GM21526 (cell line): ENCODE measurements around the gene LSP1.
"Not testable (repeated sequence)": the region's sequence is repeated elsewhere in the genome, so short reads cannot be mapped to it uniquely, and the experiment has no call there.

Source experiments
- ATAC-seq: cut with Tn5 transposase; IDR thresholded peaks from one replicate; pipeline ENCODE4 v1.9.1; 2021; ENCODE audit warnings: moderate library complexity; ENCODE audit not compliant: unreplicated experiment, low FRiP score

Gene LSP1

DNA sequence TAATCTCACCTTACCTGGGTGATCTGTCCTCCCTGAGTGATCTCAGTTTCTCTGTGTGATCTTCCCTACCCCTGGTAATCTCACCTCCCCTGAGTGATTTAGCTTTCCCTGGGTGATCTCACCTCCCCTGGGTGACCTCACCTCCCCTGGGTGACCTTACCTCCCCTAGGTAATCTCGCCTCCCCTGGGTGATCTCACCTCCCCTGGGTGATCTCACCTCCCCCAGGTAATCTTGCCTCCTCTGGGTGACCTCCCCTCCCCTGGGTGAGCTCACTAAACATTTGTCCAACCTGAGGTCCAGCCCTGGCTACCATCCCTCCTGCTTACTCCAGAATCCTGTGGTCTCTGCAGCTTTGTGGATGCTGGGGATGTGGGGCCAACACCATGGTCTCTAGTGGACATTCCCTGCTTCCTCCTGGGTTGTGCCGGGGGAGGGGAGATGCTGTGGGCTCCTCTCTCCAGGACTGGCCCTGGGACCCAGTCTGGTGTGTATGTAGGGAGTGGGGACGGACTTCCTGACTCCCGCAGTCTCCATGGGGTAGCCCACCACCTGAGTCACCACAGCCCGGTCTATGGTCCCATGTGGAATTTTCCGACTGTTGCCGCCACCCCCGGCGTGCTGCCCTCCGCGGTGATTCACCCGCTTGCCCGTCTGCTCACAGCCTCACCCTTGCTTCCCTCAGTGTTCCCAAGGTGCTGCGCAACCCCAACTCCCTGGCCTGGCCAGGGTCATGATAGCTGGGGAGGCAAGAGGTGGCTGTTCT is 9.9 kb downstream of the LSP1 start:
- no peak for ATAC-seq

DNA sequence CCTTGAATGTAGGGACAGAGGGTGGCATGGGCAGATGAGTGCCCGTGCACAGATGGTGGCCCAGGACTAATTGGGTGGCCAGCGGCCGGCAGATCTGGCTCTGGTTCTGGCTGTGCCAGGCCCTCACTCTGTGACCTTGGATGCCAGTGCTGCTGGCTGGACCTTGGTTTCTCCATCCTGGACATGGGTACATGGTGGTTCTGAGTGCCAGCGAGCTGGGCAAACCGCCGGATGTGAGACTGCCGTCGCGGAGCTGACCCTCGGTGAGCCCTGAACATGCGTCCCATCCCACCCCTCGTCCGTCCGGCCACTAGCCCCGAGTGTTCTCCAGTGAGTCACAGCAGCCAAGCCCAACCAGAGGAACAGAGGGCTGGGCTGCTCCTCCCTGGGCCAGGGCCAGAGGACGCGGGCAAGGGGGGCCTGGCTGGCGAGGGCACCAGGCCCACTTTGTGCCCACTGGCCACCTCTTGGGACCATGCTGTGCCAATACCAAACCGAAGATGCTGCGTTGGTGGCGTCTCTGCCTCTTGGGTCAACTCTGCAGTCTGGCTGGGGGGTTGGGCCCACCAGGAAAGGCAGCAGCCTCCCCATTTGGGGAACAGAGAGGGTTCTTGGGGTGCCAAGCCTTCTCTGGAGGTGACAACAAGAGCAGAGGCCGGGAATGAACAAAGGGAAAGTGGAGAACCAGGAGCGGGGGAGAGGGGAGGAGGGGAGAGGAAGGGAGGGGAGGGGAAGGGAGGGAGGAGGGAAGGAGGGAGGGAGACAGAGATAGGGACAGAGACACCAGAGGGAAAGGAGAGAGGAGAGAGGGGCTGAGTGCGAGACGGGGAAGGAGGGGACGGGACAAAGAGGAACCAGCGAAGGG is 10.7 kb downstream of the LSP1 start:
- ATAC-seq: no peak

DNA sequence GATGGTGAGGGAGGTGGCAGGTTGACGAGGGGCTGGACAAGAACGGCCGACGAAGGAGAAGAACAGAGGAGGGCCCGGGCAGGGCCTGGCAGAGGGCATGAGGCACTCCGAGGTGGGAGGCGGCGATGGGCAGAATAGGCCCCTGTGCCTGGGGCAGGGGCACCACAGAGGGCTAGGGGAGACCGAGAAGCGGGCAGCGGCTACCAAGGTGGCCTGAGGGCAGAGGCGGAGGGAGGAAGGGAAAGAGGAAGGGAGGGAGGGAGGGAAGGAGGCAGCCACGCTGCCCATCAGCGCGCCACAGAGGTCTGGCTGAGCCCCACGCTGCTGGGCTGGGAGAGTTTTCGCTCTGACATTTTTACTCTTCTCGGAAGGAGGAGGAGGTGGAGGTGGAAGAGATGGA is 11.3 kb downstream of the LSP1 start:
- no peak for ATAC-seq

DNA sequence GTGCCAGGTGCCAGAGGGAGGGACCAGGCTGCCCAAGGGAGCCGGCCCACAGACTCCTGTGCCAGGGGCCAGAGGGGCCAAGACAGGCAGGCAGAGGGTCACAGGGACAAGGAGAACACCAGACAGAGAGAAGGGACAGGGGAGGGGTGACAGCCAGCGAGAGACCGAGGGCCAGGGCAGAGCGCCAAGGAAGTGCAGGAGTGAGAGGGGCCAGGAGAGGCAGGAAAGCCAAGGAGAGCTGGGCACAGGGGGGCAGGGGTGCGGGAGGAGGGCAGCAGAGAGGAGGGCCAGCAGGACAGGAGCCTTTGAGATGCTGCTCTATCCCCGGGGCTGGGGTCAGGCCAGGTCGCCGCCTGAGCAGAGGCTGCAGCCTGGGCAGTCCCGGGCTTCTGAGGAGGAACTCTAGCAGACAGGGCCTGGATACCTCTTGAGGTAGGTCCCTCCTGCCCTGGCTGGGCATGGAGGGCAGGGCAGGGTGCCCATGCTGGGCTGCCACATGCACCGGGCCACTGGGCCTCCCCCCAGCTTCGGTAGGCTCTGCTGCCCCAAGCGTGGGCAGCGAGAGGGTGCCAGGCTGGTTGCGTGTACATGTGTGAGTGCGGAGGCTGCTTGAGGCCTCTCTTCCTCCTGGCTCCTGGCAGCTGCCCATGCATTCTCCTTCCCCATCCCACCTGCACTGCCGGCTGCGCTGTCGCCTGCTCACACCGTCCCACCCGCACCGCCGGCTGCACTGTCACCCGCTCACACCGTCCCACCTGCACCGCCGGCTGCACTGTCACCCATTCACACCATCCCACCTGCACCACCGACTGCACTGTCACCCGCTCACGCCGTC is 12.2 kb downstream of the LSP1 start:
- no peak for ATAC-seq

DNA sequence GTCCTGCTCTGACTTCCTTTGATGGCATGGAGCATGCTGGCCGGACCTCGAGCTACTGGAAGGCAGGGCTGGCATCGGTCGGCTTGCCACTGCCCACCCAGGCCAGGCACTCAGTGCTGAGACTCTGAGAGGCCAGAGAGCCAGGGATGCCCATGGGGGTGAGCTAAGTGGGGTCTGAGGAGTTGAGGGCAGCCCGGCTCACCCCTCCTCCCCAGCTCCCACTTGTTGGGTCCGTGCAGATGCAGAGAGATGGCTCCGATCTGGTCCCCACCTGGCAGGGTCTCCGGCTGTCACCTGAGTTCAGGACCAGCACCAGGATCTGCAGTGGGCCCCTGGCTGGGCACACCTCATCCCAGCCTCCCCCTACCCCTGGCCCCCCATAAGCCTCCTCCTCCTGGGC is 13.3 kb downstream of the LSP1 start:
- ATAC-seq: no peak

DNA sequence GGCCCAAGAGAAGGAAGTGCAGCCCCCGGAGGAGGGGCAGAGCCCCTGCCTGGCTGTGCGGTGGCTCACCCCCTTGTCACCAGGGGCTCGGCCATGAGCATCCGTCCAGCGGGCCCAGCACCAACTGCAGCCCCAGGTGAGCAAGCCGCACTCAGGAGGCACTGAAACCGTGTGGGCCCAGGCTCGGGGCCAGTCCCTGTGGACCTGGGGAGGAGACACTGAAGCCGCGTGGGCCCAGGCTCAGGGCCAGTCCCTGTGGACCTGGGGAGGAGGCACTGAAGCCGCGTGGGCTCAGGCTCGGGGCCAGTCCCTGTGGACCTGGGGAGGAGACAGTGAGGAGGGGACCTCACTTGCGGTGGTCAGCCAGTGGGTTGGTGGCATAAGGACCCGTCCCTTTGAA is 13.9 kb downstream of the LSP1 start:
- no peak for ATAC-seq

DNA sequence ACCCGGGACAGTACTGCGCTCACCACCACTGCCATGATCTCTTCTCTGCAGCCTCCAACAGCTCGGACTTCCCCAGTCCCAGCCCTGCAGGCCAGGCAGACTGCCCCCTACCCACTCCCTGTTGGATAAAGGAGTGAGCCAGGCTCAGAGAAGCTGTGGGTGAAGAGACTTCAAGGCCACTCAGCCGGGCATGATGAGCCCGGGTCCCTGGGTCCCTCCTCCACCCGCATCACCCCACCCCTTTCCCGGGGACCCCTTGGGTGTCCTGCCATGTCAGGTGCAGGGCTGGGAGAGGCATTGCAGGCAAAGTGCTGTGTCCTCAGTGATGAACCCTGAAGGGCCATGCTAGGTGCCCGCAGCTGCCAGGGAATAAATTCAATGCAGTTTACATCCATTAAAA is 14.5 kb downstream of the LSP1 start:
- no peak for ATAC-seq

DNA sequence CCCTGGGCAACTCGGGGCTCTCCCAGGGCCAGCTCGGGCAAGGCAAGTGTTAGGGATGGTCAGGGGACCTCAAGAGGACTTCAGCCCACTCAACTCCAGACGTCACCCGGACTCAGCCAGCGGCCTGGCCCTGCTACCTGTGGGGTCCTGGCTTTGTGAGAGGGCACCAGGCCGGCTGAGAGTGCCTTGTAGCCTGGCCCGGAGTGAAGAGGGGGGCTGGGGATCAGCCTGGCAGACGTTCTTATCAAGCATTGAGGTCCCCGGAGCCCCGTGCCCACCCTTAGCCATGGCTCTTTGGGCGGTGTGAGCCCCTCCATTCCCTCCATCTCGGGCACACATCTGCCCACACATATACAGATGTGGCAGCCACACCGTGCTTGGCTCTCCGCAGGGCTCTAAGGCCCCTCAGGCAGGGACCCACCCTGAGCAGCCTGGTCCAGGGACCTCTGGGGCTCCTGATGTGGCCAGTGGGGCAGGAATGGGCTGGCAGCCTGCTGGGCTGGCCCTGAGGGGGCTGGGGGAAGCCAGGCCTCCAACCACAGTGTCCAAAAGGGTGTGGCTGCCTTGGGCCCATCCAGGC is 15.3 kb downstream of the LSP1 start:
- no peak for ATAC-seq

DNA sequence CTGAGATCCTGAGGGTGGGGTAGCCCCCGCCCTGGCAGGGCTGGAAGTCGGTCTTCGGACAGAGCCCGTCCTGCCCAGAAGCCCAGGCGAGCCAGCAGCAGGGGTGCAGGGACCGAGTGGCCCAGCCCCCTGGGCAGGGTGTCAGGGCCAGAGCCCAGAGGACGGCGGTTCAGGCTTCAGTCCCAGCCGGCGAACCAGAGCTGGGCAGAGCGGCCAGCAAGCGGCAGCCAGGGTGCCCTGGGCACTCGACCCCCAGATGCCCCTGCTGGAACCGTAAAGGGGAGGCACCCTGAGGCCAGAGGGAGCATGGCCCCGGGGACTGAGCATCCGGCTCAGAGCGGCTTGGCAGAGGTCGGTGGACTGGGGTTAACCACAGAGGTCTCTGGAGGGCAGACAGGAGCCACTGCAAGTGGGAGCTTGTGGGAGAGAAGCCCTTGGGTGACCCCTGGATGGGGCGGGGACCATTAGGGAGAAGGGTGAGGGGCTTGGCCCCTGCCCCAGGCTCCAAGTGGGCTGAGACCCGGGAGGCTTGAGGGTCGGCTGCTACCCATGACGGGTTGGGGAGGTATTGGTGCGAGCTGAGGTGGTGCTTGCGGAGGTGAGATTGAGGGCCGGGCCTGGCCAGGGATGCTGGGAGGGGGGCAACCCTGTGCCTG is 15.9 kb downstream of the LSP1 start:
- ATAC-seq: no peak

DNA sequence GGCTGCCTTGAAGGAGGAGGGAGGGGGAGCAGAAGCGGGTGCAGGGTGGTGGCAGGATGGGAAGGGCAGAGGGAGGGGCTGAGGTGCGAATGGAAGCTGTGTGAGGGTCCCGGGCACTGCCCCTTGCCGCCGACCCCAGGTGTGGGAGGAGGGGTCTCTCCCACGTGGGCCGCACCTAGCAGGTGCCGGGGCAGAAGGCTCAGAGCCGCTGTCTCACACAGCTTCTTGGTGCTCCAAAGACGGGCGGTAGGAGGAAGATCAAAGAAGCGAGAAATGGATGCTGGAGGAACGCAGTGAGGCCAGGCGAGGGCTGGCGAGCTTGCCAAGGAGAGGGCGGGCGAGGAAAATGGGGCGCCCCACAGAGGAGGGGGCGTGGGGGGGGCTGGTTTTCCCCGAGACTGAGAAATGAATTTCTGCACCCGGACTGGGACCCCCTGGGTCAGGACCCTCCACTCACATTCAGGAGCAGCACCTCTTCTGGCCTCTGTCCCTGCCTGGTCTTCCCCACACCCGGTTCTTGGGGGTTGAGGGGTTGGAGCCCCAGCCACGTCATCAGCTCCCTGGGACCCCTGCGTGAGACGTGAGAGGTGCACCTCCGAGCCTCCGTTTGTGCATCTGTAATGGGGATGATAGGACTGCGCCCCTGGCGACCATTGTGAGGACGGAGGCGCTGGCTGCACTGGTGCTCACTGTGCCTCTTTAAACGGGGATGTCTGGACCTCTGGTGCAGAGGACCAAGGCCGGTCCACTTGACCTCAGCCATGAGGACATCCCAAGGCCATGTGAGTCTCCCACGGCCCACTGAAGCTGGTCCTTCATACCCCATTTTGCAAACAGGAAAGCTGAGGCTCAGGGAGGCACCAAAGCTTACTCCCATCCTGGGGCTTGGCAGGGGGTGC is 16.8 kb downstream of the LSP1 start:
- no peak for ATAC-seq

DNA sequence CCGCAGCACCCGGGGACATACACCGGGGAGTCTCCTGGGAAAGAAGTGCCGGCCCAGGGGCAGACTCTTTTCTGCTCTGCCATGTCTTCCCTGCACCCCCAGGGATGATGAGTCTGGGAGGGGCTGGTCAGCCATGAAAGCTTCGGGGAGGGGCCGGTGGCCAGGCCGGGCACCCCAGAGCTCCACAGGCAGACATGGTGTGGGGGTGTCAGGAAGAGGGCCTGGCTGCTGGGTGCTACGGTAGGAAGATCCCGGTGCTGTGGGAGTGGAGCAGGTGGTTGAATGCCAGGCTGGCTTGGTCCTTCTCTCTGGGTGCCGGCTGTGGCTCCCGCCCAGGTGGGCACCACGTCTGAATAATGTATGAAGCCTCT is 17.4 kb downstream of the LSP1 start:
- ATAC-seq: no peak

DNA sequence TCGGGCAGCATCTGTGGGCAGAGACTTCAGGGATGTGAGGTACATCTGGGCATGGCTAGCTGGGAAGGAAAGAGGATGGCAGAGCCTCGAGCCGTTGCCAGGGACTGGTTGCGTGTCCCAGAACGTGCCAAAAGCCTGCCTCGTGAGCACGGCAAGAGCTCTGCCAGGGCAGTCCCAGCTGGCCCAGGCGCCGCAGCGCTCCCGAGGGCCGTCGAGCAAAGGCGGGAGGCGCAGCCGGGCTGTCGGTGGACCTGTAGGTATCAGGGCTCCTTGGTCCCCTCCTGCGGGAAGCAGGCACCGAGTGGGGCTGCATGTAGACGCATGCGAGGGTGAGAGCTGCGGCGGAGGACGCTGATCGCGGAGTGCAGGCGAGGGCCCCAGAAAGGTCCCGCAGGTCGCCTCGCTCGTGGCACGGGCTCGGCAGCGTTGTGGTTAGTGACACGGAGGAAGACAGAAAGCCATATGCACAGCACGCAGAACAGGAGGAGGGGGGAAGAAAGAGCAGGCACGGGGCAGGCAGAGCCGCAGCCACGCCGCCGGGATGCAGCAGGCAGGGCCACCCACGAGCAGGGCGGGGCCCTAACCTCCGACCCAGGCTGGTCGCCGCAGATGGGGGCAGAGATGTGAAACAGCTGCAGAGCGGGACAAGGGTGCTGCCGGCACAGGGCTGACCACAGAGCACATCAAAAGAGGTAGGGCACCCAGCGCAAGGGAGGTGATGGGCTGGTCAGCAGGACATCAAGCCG is 18.0 kb downstream of the LSP1 start:
- no peak for ATAC-seq

DNA sequence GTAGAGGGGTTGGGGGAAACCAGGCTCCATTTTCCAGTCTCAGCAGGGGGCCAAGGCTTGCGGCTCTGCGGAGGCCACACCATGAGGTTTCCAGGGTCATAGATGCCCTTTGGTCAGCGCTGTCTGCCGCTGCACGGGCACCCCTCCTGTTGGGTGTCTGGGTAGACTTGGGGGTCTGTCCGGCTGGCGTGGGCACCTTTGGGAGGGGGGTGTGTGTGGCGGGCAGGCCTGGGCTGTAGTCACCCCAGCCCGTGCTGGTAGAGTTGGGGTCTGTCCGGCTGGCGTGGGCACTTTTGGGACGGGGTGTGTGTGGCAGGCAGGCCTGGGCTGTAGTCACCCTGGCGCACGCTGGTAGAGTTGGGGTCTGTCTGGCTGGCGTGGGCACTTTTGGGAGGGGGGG is 18.6 kb downstream of the LSP1 start:
- ATAC-seq: no peak

DNA sequence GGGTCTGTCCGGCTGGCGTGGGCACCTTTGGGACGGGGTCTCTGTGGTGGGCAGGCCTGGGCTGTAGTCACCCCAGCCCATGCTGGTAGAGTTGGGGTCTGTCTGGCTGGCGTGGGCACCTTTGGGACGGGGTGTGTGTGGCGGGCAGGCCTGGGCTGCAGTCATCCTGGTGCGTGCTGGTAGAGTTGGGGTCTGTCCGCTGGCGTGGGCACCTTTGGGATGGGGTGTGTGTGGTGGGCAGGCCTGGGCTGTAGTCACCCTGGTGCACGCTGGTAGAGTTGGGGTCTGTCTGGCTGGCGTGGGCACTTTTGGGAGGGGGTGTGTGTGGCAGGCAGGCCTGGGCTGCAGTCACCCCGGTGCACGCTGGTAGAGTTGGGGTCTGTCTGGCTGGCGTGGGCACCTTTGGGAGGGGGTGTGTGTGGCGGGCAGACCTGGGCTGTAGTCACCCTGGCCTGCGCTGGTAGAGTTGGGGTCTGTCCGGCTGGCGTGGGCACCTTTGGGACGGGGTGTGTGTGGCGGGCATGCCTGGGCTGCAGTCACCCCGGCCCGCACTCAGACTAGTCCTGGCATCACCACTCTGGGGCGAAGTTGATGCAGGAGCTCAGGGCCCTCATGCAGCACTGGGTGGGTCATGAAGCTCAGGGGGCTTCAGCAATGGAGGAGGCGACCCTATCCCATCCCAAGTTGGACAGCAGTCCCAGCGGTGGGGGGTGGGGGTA is 19.5 kb downstream of the LSP1 start:
- ATAC-seq: no peak

DNA sequence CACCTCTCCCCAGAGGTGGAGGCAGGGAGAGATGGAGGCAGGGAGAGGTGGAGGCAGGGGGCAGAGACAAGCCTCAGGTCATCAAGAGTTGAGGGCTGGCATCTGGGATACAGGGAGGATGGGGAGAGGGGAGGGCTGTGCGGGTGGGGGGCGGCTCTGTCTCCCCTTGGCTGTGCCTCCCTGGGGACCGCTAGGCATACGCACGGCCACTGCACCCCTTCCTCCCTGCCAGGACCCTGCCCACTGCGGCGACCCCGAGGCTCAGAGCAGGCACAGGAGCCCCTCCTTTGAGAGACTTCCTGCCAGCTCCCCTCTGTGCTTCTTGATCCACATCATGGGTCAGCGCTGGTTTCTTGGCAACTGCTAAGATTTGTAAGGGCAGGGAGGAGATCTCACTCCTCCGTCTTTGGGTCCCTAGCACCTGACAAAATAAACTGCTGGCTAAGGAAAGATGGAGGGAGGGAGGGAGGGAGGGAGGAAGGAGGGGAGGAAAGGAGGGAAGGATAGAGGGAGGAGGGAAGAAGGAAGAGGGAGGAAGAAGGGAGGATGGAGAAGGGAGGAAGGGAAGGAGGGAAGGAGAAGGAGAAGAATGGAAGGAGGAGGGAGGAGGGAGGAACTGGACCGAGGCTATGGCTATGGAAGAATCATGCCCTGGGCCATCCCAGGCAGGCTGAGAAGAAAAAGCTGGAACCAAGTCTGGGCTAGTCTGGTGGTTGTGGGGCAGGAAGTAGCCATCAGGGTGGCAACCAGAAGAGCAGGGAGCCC is 20.3 kb downstream of the LSP1 start:
- ATAC-seq: no peak

DNA sequence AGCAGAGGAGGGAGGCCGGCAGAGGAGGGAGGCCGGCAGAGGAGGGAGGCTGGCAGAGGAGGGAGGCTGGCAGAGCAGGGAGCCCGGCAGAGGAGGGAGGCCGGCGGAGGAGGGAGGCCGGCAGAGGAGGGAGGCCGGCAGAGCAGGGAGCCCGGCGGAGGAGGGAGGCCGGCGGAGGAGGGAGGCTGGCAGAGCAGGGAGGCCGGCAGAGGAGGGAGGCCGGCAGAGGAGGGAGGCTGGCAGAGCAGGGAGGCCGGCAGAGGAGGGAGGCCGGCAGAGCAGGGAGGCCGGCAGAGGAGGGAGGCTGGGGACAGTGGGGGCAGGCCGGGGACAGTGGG is 20.9 kb downstream of the LSP1 start:
- ATAC-seq: not testable (repeated sequence)

DNA sequence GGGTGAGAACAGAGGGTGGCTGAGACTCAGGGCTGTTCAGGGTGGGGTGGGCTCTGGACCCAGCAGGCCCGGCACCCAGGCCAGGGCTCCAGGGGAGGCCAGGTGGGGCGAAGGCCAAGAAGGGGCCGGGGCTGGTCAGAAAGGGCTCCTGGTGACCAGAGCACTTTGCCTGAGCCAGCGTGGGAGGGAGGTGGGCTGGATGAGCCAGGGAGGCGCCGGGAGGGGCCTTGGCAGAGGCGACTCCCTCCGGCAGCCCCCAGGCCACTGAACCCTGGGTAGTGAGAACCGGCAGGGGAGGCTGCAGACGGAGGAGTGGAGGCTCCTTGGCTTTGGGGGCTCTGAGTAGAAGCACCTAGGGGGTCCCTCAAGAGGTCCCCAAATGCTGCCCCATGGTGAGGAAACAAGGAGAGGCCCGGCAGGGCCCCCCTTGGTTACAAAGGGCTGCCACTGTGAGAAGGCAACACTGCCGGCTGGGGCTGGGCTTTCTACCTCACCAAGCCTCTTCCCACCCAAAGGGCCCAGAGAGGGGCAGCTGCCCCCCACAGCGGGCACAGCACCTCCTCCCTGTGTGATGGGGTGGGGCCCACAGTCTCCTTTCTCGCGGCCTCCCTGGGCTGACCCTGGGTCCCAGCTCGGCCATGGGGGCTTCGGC is 21.7 kb downstream of the LSP1 start:
- not testable (repeated sequence) for ATAC-seq
